ENCODE data around the gene RAB1A.

The RAB1A gene

DNA sequence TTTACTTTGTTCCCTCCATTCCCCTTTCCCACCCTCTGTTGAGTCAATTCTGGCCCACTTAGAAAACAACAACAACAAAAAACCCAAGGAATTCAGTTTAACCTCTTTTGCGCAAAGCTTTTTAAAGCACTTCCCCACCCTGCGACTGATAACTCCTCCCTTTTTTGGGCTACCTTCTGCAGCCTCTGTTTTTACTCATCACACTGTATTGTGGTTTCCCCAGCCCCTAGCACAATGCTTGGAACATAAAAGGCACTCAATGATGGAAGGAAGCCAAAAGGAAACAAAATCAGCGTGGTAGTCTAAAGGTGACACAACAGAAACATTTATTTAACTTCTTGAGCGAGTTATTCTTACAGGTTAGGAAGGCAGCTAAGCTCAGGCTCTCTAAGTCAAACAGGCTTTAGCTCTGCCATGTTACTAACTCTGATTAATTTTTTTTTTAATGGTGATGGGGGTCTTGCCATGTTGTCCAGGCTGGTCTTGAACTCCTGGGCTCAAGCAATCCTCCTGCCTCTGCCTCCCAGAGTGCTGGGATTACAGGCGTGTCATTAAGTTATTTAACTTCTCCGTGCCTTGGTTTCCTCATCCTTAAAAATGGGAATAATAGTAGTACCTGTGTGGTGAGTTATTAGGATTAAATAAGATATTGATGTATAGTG, 72.4 kb downstream of the RAB1A start:
- FAIRE-seq: no peak

DNA sequence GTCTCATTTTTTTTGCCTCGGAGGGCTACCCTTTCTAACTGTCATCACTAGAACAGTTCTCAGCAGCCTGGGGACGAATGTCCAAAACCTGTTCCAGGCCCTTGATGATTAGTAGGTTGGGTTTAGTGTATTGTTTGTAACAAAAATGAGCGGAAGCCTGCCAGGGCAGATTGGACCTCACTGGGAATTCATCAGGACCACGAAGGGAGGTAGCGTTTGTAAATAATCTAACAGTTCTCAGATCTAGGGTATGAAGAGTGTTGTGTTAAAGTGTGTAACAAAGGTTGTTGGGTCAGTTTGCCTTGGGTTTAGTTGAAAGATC, 72.9 kb downstream of the RAB1A start:
- FAIRE-seq: no peak

- peak; percentile 97 for FAIRE-seq
These were observed 73.5 kb downstream of the RAB1A start, which contains the start of gene CEP68 for GRCh38 chr2:65056215-65057053. CEP68 (plus strand) TSS chr2:65056416; CDS start chr2:65069445, 13,029 bp downstream.

DNA sequence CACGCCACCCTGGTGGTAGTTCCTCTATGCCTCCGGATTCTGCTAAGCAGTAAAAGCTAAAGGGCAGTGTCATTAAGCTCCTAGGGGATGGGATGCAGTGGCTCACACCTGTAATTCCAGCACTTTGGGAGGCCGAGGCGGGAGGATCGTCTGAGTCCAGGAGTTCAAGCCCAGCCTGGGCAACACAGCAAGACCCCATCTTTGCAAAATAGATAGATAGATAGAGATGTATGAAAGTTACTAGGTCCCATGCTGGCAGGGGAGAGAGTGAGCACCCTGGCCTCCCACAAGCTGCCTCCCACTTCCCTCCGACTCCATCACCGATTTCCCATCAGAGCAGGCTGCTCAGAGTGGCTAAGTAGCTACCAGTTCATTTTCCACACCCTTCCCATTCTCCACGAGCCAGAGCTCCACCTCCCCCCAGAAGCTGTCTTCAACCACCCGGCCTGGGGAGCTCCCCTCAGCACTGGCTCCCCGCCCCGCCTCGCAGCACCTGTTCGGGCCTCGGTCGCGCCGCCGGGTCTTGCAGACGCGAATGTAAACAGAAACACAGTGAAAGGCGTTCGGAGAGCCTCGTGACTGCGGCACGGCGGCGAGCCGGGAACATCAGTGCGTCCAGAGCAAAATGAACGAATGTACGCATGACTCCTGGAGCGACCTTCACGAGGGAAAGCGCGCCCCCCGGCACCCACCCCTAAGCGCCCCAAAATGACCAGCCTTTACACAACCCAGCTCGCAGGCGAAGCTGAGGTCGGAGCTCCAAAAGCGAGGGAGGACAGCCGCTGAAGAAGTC, 74.3 kb downstream of the RAB1A start:
- no peak for FAIRE-seq

- FAIRE-seq: no peak
These were observed 75.0 kb downstream of the RAB1A start for GRCh38 chr2:65054749-65055421.

GRCh38 chr2:65053199-65053598, 76.7 kb downstream of the RAB1A start:
- no peak for FAIRE-seq

DNA sequence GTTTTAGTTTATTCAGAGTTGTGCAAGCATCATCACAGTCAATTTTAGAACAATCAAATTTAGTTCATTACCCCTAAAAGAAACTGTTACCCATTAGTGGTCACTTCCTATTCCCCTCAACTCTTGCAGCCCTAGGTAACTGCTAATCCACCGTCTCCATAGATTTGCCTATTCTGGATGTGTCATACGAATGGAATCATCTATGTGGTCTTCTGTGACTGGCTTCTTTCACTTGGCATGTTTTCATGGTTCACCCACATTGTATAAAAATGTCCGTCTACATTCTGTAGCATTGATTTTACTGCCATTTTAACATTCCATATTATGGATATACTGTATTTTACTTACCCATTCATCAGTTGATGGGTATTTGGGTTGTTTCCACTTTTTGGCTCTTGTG, 79.0 kb downstream of the RAB1A start:
- no peak for FAIRE-seq

DNA sequence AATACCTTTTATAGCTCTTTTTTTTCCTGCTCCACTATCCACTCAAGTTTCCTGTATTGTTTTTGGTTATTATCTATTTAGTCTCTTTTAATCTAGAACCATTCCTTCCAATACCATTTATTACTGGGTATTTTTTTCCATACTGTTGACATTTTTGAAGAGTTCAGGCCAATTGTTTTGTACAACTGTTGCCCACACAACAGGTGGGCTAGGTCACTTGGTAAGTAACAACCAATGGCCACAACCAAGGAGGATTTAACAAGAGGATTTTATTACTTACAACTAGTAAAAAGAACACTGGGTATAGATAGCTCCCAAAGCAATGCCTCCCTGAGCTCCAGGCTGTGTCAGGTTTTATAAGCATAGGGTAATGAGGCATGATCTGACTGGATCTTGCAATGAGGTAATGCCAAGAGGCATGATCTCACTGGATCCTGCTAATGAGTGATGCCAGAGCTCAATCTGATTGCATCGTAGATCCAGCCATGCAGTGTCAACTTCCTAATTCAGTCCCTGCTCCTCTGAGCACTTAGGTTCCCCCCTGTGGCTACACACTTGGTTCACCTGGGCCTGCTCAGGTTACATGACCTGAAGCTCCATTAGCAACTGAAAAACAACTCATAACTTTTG, 80.8 kb downstream of the RAB1A start:
- FAIRE-seq: no peak

DNA sequence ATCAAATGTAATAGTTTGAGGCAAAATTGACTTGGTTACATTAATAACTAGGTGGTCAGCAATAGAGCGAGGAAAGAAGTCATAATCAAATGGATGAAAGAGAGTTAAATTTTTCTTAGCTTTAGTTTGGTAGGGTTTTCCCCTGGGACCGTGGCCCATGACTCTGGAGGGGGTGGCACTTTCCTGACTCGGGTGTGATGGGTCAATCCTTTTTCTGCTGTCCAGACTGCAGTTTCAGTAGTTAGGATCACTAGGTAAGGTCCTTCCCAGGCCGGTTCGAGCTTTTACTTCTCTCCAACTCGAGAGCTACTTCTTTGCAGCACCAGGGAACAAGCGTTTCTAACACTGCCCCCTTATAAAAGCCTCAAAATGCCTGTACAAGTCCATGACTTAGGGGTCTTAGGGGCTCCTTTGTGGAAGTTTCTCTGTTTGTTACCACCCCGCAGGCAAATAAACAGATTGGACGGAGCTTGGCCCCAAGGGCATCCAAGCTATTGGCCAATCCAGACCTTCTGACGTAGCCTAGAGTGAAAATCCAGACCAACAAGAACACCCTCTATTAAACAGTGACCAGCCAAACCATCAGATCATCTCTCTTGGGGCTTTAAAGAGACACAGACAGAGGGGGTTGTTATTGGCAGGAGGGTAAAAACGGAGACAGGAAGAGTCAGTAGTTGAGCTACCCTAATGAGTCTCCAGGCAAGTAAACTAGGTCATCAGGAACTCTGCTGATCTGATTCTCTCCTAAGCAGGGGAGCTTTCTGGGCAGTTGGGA, 83.1 kb downstream of the RAB1A start:
- no peak for FAIRE-seq

DNA sequence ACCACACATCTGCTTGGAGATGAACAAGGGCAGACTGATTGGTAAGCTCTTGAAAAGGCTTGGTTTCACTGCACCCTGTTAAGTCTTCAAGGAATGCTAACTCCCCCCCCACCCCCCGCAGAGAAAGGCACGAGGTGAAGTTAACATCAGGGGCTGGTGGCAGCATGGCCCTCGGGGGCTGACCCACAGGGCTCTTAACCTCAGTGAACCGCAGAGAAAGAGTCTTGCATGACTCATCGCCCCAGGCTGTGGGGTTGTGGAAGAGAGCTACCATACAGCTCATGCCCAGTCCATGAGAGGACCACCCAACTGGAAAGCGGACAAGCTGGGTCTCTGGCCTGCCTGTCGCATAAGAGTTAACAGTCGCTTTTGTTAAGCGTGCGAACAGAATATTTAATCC, 84.3 kb downstream of the RAB1A start:
- FAIRE-seq: no peak

- no peak for FAIRE-seq
These were observed 85.7 kb downstream of the RAB1A start for GRCh38 chr2:65044097-65044735.

GRCh38 chr2:65043001-65043400, 86.9 kb downstream of the RAB1A start:
- FAIRE-seq: no peak

DNA sequence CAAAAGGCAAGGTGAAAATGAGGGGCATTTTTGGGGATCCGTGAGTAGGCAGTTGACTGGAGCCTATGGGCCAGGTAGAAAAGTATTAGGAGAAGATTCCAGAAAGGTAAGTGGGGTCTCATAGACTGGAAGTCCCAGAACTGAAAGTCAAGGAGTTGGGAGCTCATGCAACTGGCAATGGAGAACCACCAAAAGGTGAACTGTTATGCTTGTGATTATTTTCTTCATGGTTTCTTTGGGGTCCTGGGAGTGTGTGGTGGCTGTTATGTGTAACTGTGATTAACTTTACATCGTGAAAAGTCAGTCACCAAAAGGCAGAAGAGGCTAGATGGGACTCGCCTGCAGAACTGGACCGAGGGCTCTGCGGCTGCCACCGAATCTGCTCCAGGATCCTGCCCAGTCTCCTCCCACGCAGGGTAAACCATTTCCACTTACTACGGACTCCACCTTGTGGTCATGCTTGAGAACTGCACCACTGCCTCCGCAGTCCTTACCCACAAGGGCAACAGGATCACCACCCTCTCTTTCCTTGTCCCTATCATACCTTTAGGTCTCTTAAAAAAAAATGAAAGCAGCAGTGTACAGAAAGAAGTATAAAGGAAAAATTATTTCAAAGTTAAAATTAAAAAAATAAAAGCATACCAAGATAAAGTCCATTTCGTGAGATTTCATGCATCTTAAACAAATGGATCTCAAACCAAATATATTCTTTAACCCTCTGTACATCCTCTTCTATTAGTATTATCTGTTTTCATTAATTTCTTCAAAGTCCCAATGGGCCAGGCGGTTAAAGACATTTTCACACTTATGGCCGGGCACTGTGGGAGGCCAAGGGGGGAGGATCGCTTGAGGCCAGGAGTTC, 89.3 kb downstream of the RAB1A start:
- peak; percentile 92 for FAIRE-seq

DNA sequence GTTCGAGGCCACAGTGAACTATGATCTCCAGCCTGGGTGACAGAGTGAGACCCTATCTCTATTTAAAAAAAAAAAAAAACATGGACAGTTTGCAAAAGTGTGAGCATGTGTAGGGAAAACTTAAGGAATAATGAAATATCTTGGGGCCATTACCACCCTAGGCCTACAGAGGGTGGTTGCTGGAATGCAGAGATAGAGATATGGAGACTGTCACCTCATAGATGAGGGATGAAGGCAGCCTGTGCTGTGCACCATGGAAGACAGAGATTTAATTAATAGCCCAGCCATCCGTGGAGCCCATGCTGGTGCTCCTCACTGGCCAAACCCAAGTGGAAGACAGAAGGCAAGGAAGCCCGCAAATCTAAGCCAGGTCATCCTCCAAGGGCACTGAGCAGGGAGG, 90.3 kb downstream of the RAB1A start:
- FAIRE-seq: no peak

- no peak for FAIRE-seq
These were observed 92.7 kb downstream of the RAB1A start for GRCh38 chr2:65037178-65037577.

Measured in G401.6 (cell line).